ENCODE measurements around the gene GOLGA8N. TPM values are rescaled to one million over a fixed set of nuclear protein-coding genes. Genes with fewer than 3 reads are reported as not detected.

Gene GOLGA8N
- total RNA-seq, 1 experiment from 2014 or later, result 0.91 TPM

GRCh38 chr15:32641517-32642059 is 48.3 kb downstream of the GOLGA8N start, which contains the start of gene SCG5:
SCG5 (plus strand) TSS chr15:32641710; CDS start chr15:32643593, 1,883 bp downstream.
- intact Hi-C loops (cut with micrococcal nuclease), result no loop called here
- H4K20me1 ChIP-seq (ENCODE audit: low read length), result 0 out of 2 replicates have a peak, but pooled peaks cover 4% of the 10 kb centered on the region
- CTCF ChIA-PET, result no interaction called here
- DNase-seq (no peak), ATAC-seq (no peak; the same call in 1 of the 2 replicates)
- POLR2A ChIA-PET (ENCODE audit: unreplicated experiment), result no interaction called here
- 0 out of 2 replicates have a peak, but pooled peaks cover 4% of the 10 kb centered on the region for H3K79me2 ChIP-seq (ENCODE audit: low read length)
- no peak within 1 kb of the TSS for H2AFZ ChIP-seq (ENCODE audit: low read length)
- H3K4me1 ChIP-seq (ENCODE audit: insufficient read depth, low read length), result peaks cover 12% of the 10 kb centered on the region
- H3K9me3 ChIP-seq (ENCODE audit: low read length), result no peaks in the 10 kb centered on the region
- H3K9me2 ChIP-seq (replicated peaks; ENCODE audit: low read length), result no peaks in the 10 kb centered on the region
- no TSS peak for BruUV-seq (replicated peaks)
- no peak within 1 kb of the TSS for H3K4me3 ChIP-seq (ENCODE audit: low read length)
- H3K4me2 ChIP-seq (ENCODE audit: low read length), result no peak within 1 kb of the TSS
- H3K27me3 ChIP-seq (ENCODE audit: low read length), result no peaks in the 10 kb centered on the region
- TF ChIP-seq CTCF (conservative IDR thresholded peaks at IDR 0.05; ENCODE audit: low read depth, low read length) (no peak), EZH2phosphoT487 (IDR thresholded peaks at IDR 0.05; ENCODE audit: borderline replicate concordance, low read length) (no peak), EZH2 (IDR thresholded peaks at IDR 0.05; ENCODE audit: low read length, unreplicated experiment) (no peak)
- H3K36me3 ChIP-seq (ENCODE audit: low read depth, low read length), result peaks cover 26% of the 10 kb centered on the region
- no peak within 1 kb of the TSS for H3K9ac ChIP-seq (ENCODE audit: low read length)
- no peak within 1 kb of the TSS for H3K27ac ChIP-seq (ENCODE audit: low read length)
- no peaks in the 10 kb centered on the region for H3F3A ChIP-seq (ENCODE audit: low read length, unreplicated experiment)

- intact Hi-C loops (cut with micrococcal nuclease), result no loop called here
- Histone ChIP-seq H4K20me1 (ENCODE audit: low read length) (no peaks in the 10 kb centered on the region), H3K9me2 (replicated peaks; ENCODE audit: low read length) (no peaks in the 10 kb centered on the region), H3K4me2 (ENCODE audit: low read length) (no peak overlapping the region), H3K4me3 (ENCODE audit: low read length) (no peak overlapping the region), H3K4me1 (ENCODE audit: insufficient read depth, low read length) (0 out of 2 replicates have a peak, but pooled peaks cover 1% of the 10 kb centered on the region), H3K27ac (ENCODE audit: low read length) (no peak overlapping the region), H3K36me3 (ENCODE audit: low read depth, low read length) (peaks cover 18% of the 10 kb centered on the region), H3K27me3 (ENCODE audit: low read length) (no peaks in the 10 kb centered on the region), H3F3A (ENCODE audit: low read length, unreplicated experiment) (no peaks in the 10 kb centered on the region), H3K9me3 (ENCODE audit: low read length) (no peaks in the 10 kb centered on the region), H3K9ac (ENCODE audit: low read length) (no peak overlapping the region), H2AFZ (ENCODE audit: low read length) (no peak overlapping the region), H3K79me2 (ENCODE audit: low read length) (0 out of 2 replicates have a peak, but pooled peaks cover 4% of the 10 kb centered on the region)
- BruUV-seq (replicated peaks), result no TSS peak
- ATAC-seq (peak; percentile 10; the same call in 1 of the 2 replicates), DNase-seq (no peak)
- TF ChIP-seq EZH2phosphoT487 (IDR thresholded peaks at IDR 0.05; ENCODE audit: borderline replicate concordance, low read length), result no peak
- no peak for TF ChIP-seq CTCF (conservative IDR thresholded peaks at IDR 0.05; ENCODE audit: low read depth, low read length)
- no peak for TF ChIP-seq EZH2 (IDR thresholded peaks at IDR 0.05; ENCODE audit: low read length, unreplicated experiment)
- CTCF ChIA-PET, result no interaction called here
- POLR2A ChIA-PET (ENCODE audit: unreplicated experiment), result no interaction called here
Measured at GRCh38 chr15:32642667-32643435, 49.6 kb downstream of the GOLGA8N start.
